Transverse colon (tissue), 4 donors: ENCODE data around the gene ACTR3. TPM values are rescaled to one million over a fixed set of nuclear protein-coding genes. Genes with fewer than 3 reads are reported as not detected.

Source experiments
- DNase-seq: peaks from one replicate; pipeline ENCODE4 v3.0.0-alpha.2; 2019
- H3K27ac ChIP-seq, 4 donors: fragments of 200-600 bp; sonication (generic); 2 replicates each; pipeline ENCODE4 v1.5.1; 2016 to 2018; ENCODE audit warnings: inconsistent platforms in 4 of 4
- H3K27me3 ChIP-seq: fragments of 200-600 bp; sonication (generic); 2 replicates; pipeline ENCODE4 v1.5.1; 2017; ENCODE audit warnings: inconsistent platforms
- H3K36me3 ChIP-seq, 4 donors: fragments of 200-600 bp; sonication (generic); 2 replicates each; pipeline ENCODE4 v1.5.1; 2017 to 2019; ENCODE audit warnings: inconsistent platforms in 4 of 4
- H3K4me1 ChIP-seq, 4 donors: fragments of 200-600 bp; sonication (generic); 2 replicates each; pipeline ENCODE4 v1.5.1; 2017 to 2020; ENCODE audit warnings: inconsistent platforms in 4 of 4
- H3K4me3 ChIP-seq, 4 donors: fragments of 200-600 bp; sonication (generic); 1 replicate in 1 of 4; 2 replicates in 3 of 4; pipeline versions ENCODE4 v1.5.1 to v1.6.1; 2017 to 2019; ENCODE audit warnings: inconsistent platforms in 4 of 4
- H3K9me3 ChIP-seq, 2 donors: fragments of 200-600 bp; sonication (generic); 2 replicates each; pipeline ENCODE4 v1.5.1; 2017 to 2019; ENCODE audit warnings: inconsistent platforms in 2 of 2
- EP300 ChIP-seq: sonication (generic); formaldehyde crosslinking; IDR thresholded peaks from one replicate; pipeline ENCODE4 v1.6.1; 2017; ENCODE audit warnings: antibody characterized with exemption, low read depth
- POLR2A ChIP-seq: fragments of 450-650 bp; IDR thresholded peaks from one replicate; pipeline ENCODE4 v1.6.1; 2016; ENCODE audit warnings: antibody characterized with exemption, mild to moderate bottlenecking, moderate library complexity
- POLR2AphosphoS5 ChIP-seq, 3 donors: sonication (generic); formaldehyde crosslinking; IDR thresholded peaks; one replicate each; pipeline ENCODE4 v1.6.1; 2016; ENCODE audit warnings: antibody characterized with exemption in 3 of 3
- WGBS, 2 donors: methylation state at CpG; one replicate each; pipeline ENCODE4 v1.1.5; 2018; ENCODE audit warnings: low coverage in 1 of 2; 5-methylcytosine and 5-hydroxymethylcytosine counted together
- in situ Hi-C, 4 donors: fragments of 200-750 bp; cut with MboI; loops; one replicate each; pipeline versions ENCODE4 v1.15.0 to v1.15.1; 2017; ENCODE audit warnings: low sequenced_read_pairs in 3 of 4, low pct_ligation_motif_present in 1 of 4, low pct_unique_long_range_greater_than_20kb in 1 of 4
- intact Hi-C: fragments of 100-400 bp; cut with DNase I; formaldehyde crosslinking; loops from one replicate; pipeline ENCODE4 v1.15.1; 2023; ENCODE audit warnings: low total_unique reads
- total RNA-seq, 4 donors: library from RNA; depleted of rRNA; stranded (reverse); fragments of >200 nt; gene quantifications; one replicate each; pipeline ENCODE4 v1.1.0, GENCODE V29; 2016
- TF ChIP-seq, protein P1 (sequence below), 5 experiments: fragments of 200-600 bp in 3 of 5; fragments of 450-650 bp in 2 of 5; sonication (generic) in 3 of 5; IDR thresholded peaks; 1 replicate in 2 of 5; 2 replicates in 3 of 5; pipeline ENCODE4 v1.5.1; 2016 to 2017; ENCODE audit warnings: antibody characterized with exemption in 5 of 5, inconsistent platforms in 3 of 5, mild to moderate bottlenecking in 2 of 5, moderate library complexity in 1 of 5

The ACTR3 gene
- total RNA-seq, 4 donors from 2014 or later = 68.8 to 143 (median 114) TPM

DNA sequence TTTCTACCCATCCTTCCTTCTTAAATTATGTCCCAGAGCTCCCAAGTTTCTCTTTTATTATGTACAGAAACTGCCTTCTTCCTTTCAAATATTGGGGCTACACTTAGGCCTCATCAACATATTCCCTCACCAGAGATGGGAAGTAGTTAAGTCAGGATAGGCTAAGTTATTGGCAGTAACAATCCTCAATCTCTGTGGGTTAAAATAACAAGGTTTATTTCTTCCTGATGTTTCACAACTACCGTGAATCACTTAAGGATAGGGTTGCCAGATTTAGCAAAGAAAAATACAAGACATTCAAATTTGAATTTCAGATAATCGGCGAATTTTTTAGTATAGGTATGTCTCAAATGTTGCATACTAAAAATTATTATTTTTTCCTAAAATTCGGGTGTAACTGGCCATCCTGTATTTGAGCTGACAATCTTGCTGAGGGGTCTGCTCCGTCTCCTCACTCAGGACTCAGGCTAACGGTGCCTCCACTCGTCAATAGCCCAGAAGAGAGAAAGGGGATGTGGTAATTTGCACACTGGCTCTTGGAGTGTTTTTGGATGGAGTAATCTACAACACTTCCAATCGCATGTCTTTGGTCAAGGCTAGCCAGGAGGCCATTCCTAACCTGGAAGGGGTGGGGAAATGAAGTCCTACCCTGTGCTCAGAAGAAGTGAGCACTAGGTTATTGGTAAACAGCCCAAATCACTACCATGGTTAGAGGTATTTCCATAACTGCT is 91.7 kb downstream of the ACTR3 start:
- WGBS, 2 donors = 88 to 91% methylated on average over 8 of the region's 8 CpGs
- intact Hi-C loops = no loop called here
- Histone ChIP-seq H3K9me3 (no peaks in the 10 kb centered on the region), H3K27ac (no peak overlapping the region), H3K36me3 (no peaks in the 10 kb centered on the region), H3K27me3 (no peaks in the 10 kb centered on the region), H3K4me1 (peaks cover 0 to 8% (median 4%) of the 10 kb centered on the region in 4 donors), H3K4me3 (no peak overlapping the region)
- in situ Hi-C loops = no loop called here
- DNase-seq = no peak
- TF ChIP-seq POLR2A (no peak), POLR2AphosphoS5 (IDR thresholded peaks at IDR 0.05) (no peak), EP300 (no peak)
- TF ChIP-seq, protein P1, sequence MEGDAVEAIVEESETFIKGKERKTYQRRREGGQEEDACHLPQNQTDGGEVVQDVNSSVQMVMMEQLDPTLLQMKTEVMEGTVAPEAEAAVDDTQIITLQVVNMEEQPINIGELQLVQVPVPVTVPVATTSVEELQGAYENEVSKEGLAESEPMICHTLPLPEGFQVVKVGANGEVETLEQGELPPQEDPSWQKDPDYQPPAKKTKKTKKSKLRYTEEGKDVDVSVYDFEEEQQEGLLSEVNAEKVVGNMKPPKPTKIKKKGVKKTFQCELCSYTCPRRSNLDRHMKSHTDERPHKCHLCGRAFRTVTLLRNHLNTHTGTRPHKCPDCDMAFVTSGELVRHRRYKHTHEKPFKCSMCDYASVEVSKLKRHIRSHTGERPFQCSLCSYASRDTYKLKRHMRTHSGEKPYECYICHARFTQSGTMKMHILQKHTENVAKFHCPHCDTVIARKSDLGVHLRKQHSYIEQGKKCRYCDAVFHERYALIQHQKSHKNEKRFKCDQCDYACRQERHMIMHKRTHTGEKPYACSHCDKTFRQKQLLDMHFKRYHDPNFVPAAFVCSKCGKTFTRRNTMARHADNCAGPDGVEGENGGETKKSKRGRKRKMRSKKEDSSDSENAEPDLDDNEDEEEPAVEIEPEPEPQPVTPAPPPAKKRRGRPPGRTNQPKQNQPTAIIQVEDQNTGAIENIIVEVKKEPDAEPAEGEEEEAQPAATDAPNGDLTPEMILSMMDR (IDR thresholded peaks at IDR 0.05) = no peak

DNA sequence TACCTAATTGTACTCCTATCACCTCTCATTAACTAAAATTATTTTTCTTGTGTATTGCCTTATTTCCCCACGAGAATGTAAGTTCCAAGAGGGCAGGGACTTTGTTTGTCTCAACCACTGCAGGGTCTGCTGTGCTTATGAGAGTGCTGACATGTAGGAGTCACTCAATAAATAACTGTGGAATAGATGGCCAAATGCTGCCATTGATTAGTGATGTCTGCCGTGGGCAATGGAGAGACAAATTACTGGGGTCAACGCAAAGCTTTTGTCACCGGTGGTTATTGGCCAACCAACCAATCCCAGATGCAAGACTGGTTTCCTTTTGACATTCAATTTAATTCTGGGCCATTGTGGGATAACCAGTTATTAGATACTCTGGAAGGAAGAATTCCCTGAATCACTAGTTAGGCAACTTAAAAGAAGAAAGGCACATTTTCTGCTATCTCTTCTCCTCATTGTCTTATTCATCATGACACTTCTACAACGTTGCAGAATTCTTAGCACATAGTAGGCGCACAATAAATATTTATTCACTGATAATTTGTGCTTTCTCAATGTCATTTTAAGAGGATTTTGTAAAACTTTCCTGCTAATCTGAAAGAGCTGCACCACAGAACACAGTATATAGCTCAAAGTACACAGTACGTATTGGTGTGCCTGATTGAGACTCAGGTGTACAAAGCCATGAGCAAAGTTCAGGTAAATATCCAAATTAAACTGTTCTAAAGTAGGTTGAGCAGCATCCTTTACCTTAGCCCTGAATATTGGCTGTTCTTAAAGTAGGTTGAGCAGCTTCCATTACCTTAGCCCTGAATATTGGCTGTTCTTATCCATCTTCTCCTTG is 95.9 kb downstream of the ACTR3 start:
- no peak for TF ChIP-seq EP300
- in situ Hi-C loops (no loop called here), intact Hi-C loops (no loop called here)
- no peaks in the 10 kb centered on the region for H3K4me1 ChIP-seq
- DNase-seq = no peak
- H3K9me3 ChIP-seq = no peaks in the 10 kb centered on the region
- no peaks in the 10 kb centered on the region for H3K27me3 ChIP-seq
- 82 to 97% methylated on average over 4 to 7 of the region's 7 CpGs for WGBS, 2 donors
- no peaks in the 10 kb centered on the region for H3K36me3 ChIP-seq
- H3K27ac ChIP-seq = no peak overlapping the region
- H3K4me3 ChIP-seq = no peak overlapping the region

DNA sequence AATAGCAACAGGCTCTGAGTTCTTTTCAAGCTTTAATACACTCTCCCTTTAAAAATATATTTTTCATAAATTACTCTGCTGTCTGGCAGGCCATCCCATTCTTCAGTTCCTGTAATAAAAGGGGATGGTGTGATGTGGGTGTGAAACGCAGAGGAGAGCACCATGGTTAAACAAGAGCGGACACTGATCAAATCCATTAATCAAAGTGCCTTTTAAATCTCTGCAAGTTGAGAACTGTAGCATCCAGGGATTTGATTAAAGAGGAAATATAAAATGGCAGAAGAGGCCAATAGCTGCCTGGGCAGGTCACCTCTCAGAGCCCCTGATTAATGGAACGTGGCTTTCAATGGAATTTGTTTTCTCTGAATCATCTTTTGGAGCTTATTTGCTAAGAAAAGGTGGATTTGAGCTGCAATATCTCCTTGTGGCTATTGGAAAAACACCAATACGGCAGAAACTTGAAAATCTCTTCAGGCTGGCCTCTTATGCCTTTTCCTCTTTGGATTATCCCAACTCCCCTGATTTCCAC is 96.9 kb downstream of the ACTR3 start:
- H3K36me3 ChIP-seq = no peaks in the 10 kb centered on the region
- H3K27me3 ChIP-seq = no peaks in the 10 kb centered on the region
- in situ Hi-C loops = no loop called here
- no peaks in the 10 kb centered on the region for H3K9me3 ChIP-seq
- 86 to 92% methylated on average over 3 to 4 of the region's 4 CpGs for WGBS, 2 donors
- no peak overlapping the region for H3K4me3 ChIP-seq
- TF ChIP-seq, protein P1 (IDR thresholded peaks at IDR 0.05) = no peak
- TF ChIP-seq EP300 = no peak
- TF ChIP-seq POLR2A = no peak
- TF ChIP-seq POLR2AphosphoS5 (IDR thresholded peaks at IDR 0.05) = no peak
- H3K27ac ChIP-seq = no peak overlapping the region
- DNase-seq = no peak
- no peaks in the 10 kb centered on the region for H3K4me1 ChIP-seq
- intact Hi-C loops = no loop called here

DNA sequence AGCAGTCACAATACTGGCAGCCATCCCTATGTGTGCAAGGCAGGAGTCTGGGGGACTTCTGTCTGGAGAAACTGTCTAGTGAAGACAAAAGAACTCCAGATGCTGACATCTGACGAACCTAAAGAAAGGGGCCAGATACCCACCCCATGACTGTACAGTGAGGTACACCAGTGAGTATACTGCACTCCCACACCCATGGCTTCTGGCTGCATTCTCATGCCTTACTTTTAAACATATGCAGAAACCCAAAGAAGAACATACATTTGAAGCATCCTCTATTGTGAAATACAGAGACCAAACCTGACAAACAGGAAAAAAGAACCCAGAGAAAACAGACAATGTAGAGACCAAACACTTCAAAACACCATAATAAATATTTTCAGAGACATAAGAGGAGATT is 102.2 kb downstream of the ACTR3 start:
- intact Hi-C loops (no loop called here), in situ Hi-C loops (no loop called here)
- TF ChIP-seq EP300 (no peak), POLR2A (no peak), POLR2AphosphoS5 (IDR thresholded peaks at IDR 0.05) (no peak)
- TF ChIP-seq, protein P1 (IDR thresholded peaks at IDR 0.05) = no peak
- Histone ChIP-seq H3K4me3 (no peak overlapping the region), H3K27me3 (no peaks in the 10 kb centered on the region), H3K27ac (no peak overlapping the region), H3K4me1 (no peaks in the 10 kb centered on the region), H3K36me3 (no peaks in the 10 kb centered on the region), H3K9me3 (no peaks in the 10 kb centered on the region)
- DNase-seq = no peak
- 78% methylated on average over 1 of the region's 1 CpG; no CpG with 5 or more reads in 1 of the 2 donors for WGBS, 2 donors
